Measurements from ENCODE around the gene ZFAND3.

GRCh38 chr6:37831457-37831856, 11.9 kb downstream of the ZFAND3 start:
- TF ChIP-seq POLR2A (IDR thresholded peaks at IDR 0.05; ENCODE audit: low read length) (no peak), GATA1 (IDR thresholded peaks at IDR 0.05; ENCODE audit: low read depth, low read length) (no peak)

All from erythroblast (primary cell).